K562 (cell line): ENCODE data around the gene CFAP107. TPM values are rescaled to one million over a fixed set of nuclear protein-coding genes. Genes with fewer than 3 reads are reported as not detected.

ENCODE experiments used
- ATAC-seq: fragments of 200-7000 bp; cut with Tn5 transposase; 3 replicates; pipeline ENCODE4 v1.9.1; 2020; ENCODE audit warnings: moderate library complexity
- BruUV-seq: library from RNA; stranded (reverse); fragments of 400-500 nt; replicated peaks from 2 replicates; lab custom pipeline; 2021; lab: Mats Ljungman, UMichigan
- CTCF ChIA-PET: fragments of 300-600 bp; formaldehyde crosslinking; extraction: SDS; loops from one replicate; lab custom pipeline; 2021; ENCODE audit warnings: low intra/inter-chr PET ratio; lab: Yijun Ruan, JAX
- POLR2A ChIA-PET: fragments of 300-600, 350-650 bp; sonication (Branson Sonifier 250); formaldehyde crosslinking; extraction: SDS; loops from one replicate; lab custom pipeline; 2021; ENCODE audit warnings: antibody characterized with exemption, inconsistent platforms; lab: Yijun Ruan, JAX
- DNase-seq, 4 experiments: peaks; one replicate each; pipeline versions ENCODE4 v3.0.0 to v3.0.0-alpha.2; 2011 to 2018; ENCODE audit warnings: low spot score in 3 of 4, mixed read lengths in 3 of 4; ENCODE audit errors: extremely low read depth in 1 of 4
- FAIRE-seq: peaks from 2 replicates; lab custom pipeline; 2011; peaks lifted over from hg19 to GRCh38; lab: Jason Lieb, UNC
- H2AFZ ChIP-seq: 2 replicates; pipeline ENCODE4 v1.6.0; 2011; ENCODE audit warnings: low read depth, low read length, control low read depth, inconsistent platforms
- H3K27ac ChIP-seq: fragments of 200-600 bp; 3 replicates; pipeline ENCODE4 v1.8.0; 2011; ENCODE audit warnings: low read depth, mild to moderate bottlenecking, control low read depth, inconsistent platforms, low read length, moderate library complexity, mixed read lengths; ENCODE audit errors: extremely low read depth
- H3K27me3 ChIP-seq, 2 experiments: fragments of 300-600 bp in 1 of 2; 2 replicates in 1 of 2; 3 replicates in 1 of 2; pipeline versions ENCODE4 v1.6.0 to v1.8.0; 2011; ENCODE audit warnings: inconsistent platforms in 2 of 2, low read length in 2 of 2, mild to moderate bottlenecking in 1 of 2, mixed read lengths in 1 of 2, moderate library complexity in 1 of 2; ENCODE audit not compliant: control insufficient read depth in 2 of 2, insufficient read depth in 2 of 2
- H3K36me3 ChIP-seq: fragments of 300-600 bp; 3 replicates; pipeline ENCODE4 v1.8.0; 2011; ENCODE audit warnings: mild to moderate bottlenecking, low read length, inconsistent platforms; ENCODE audit not compliant: control insufficient read depth, insufficient read depth
- H3K4me1 ChIP-seq, 2 experiments: fragments of 200-600 bp in 1 of 2; replicated peaks in 1 of 2; 2 replicates in 1 of 2; 3 replicates in 1 of 2; pipeline versions ENCODE4 v1.5.1 to v1.8.0; 2011; ENCODE audit warnings: inconsistent platforms in 2 of 2, low read length in 2 of 2, mild to moderate bottlenecking in 1 of 2, mixed read lengths in 1 of 2, moderate library complexity in 1 of 2; ENCODE audit not compliant: control insufficient read depth in 2 of 2, insufficient read depth in 2 of 2
- H3K4me2 ChIP-seq: 2 replicates; pipeline ENCODE4 v1.6.1; 2011; ENCODE audit warnings: low read length, control low read depth, inconsistent platforms, mixed read lengths; ENCODE audit not compliant: insufficient read depth
- H3K4me3 ChIP-seq: fragments of 200-600 bp; sonication (generic), shearing (Covaris generic); 2 replicates; pipeline ENCODE4 v1.5.1; 2016; ENCODE audit warnings: control low read depth, inconsistent platforms
- H3K79me2 ChIP-seq: fragments of 200-600 bp; 3 replicates; pipeline ENCODE4 v1.8.0; 2011; ENCODE audit warnings: low read length, inconsistent platforms; ENCODE audit not compliant: control insufficient read depth, insufficient read depth
- H3K9ac ChIP-seq, 2 experiments: 2 replicates each; pipeline versions ENCODE4 v1.6.0 to v1.6.1; 2011; ENCODE audit warnings: low read depth in 2 of 2, low read length in 2 of 2, control low read depth in 1 of 2, inconsistent platforms in 1 of 2, mild to moderate bottlenecking in 1 of 2, mixed read lengths in 1 of 2; ENCODE audit not compliant: insufficient read depth in 1 of 2
- H3K9me1 ChIP-seq: one replicate; pipeline ENCODE4 v1.6.0; 2011; ENCODE audit warnings: inconsistent platforms, mild to moderate bottlenecking, low read length, moderate library complexity; ENCODE audit not compliant: control insufficient read depth, insufficient read depth
- H3K9me3 ChIP-seq: replicated peaks from 2 replicates; pipeline ENCODE4 v1.5.1; 2011; ENCODE audit warnings: low read depth, low read length, inconsistent platforms; ENCODE audit not compliant: control insufficient read depth, insufficient read depth
- H4K20me1 ChIP-seq: replicated peaks from 2 replicates; pipeline ENCODE4 v1.6.1; 2011; ENCODE audit warnings: low read length, inconsistent platforms, mixed read lengths; ENCODE audit not compliant: control insufficient read depth, insufficient read depth
- CEBPG ChIP-seq, 3 experiments: fragments of 200-800 bp in 1 of 3; sonication (Bioruptor generic) in 1 of 3; sonication (generic) in 1 of 3; formaldehyde crosslinking in 1 of 3; IDR thresholded peaks in 2 of 3; conservative IDR thresholded peaks in 1 of 3; 2 replicates each; pipeline versions ENCODE4 v1.6.1 to v1.8.0; 2016 to 2022; ENCODE audit warnings: missing compliant biosample characterization in 2 of 3, missing genetic modification characterization in 2 of 3, mild to moderate bottlenecking in 1 of 3, missing genetic modification reagents in 1 of 3
- CTCFL ChIP-seq: IDR thresholded peaks from 2 replicates; pipeline ENCODE4 v1.6.1; 2011; ENCODE audit warnings: borderline replicate concordance, low read depth, mild to moderate bottlenecking, moderate library complexity, low read length; ENCODE audit not compliant: insufficient read depth, poor library complexity, severe bottlenecking
- WGBS: fragments of 100-300 bp; shearing (Covaris generic); methylation state at CpG from one replicate; pipeline ENCODE4 v1.1.6; 2016; ENCODE audit warnings: low coverage, mixed read lengths; ENCODE audit not compliant: insufficient coverage; ENCODE audit errors: missing lambda C conversion rate; 5-methylcytosine and 5-hydroxymethylcytosine counted together
- in situ Hi-C: fragments of 300-500 bp; cut with MboI; formaldehyde crosslinking; loops from 4 replicates; pipeline ENCODE4 v1.15.0; 2018; ENCODE audit warnings: inconsistent platforms, mixed read lengths
- intact Hi-C: fragments of 100-400 bp; cut with micrococcal nuclease; formaldehyde crosslinking; loops from 2 replicates; pipeline ENCODE4 v1.14.2; 2022
- polyA plus RNA-seq, 8 experiments: library from polyadenylated mRNA; depleted of rRNA in 4 of 8; stranded (reverse) in 5 of 8; unstranded in 3 of 8; fragments of >200 nt; fragmentation: Nextera tagmentation in 2 of 8; fragmentation: Illumina TruSeq in 1 of 8; extraction: Ambion mirVana in 2 of 8; extraction: Trizol in 1 of 8; gene quantifications; 2 replicates each; pipeline versions ENCODE4 v1.2.1 to v1.2.3, GENCODE V29; 2011 to 2014; ENCODE audit warnings: inconsistent platforms in 1 of 8, missing spikeins in 1 of 8
- total RNA-seq, 7 experiments: library from RNA; depleted of rRNA in 6 of 7; stranded (reverse); fragments of >200 nt in 6 of 7; fragmentation: Illumina TruSeq in 2 of 7; extraction: Trizol in 2 of 7; gene quantifications; 2 replicates each; pipeline versions ENCODE4 v1.2.1 to v1.2.3, GENCODE V29; 2011 to 2021; ENCODE audit warnings: low replicate concordance in 1 of 7

The CFAP107 gene
- total and polyA plus RNA-seq, 9 of the 15 experiments (the other 6 are each of a cell fraction or from before 2014, with no cell fraction given): 0.03 to 0.08 TPM; not detected in 7

- no peaks in the 10 kb centered on the region for H3K79me2 ChIP-seq
- H4K20me1 ChIP-seq: no peaks in the 10 kb centered on the region
- DNase-seq (no peak), ATAC-seq (no peak), FAIRE-seq (no peak)
- H3K27ac ChIP-seq: no peak overlapping the region
- no peak overlapping the region for H2AFZ ChIP-seq
- H3K4me3 ChIP-seq: no peak overlapping the region
- no peak overlapping the region for H3K9ac ChIP-seq
- BruUV-seq: no TSS peak
- TF ChIP-seq CTCFL: no peak
- TF ChIP-seq CEBPG (CRISPR knock-in tag; IDR thresholded peaks at IDR 0.05): no peak
- 0 out of 4 replicates have a peak, but pooled peaks of 1 of the 2 experiments have one; percentile 28 for TF ChIP-seq CEBPG (tag; conservative IDR thresholded peaks at IDR 0.05 in 1 of 2, IDR thresholded peaks at IDR 0.05 in 1 of 2)
- H3K4me2 ChIP-seq: no peak overlapping the region
- CTCF ChIA-PET: no interaction called here
- WGBS: 0% methylated on average over 1 of the region's 1 CpG
- H3K27me3 ChIP-seq: peaks cover 4 to 10% of the 10 kb centered on the region in 2 experiments; a peak in 4 of 5 replicates
- H3K9me1 ChIP-seq: no peaks in the 10 kb centered on the region
- H3K36me3 ChIP-seq: no peaks in the 10 kb centered on the region
- no peaks in the 10 kb centered on the region for H3K4me1 ChIP-seq
- intact Hi-C loops (no loop called here), in situ Hi-C loops (no loop called here)
- POLR2A ChIA-PET: interaction anchor here (0.6 to 1.1 kb wide), 2 partner anchors 12 to 41 kb away, joined by 3 to 5 read pairs; no protein-coding TSS in a partner anchor
- H3K9me3 ChIP-seq: no peaks in the 10 kb centered on the region
These were observed 36.9 kb upstream of the CFAP107 start for GRCh38 chr1:12709091-12709491.
